Suprapubic skin (tissue), 4 donors: Measurements from ENCODE around the gene GRID2. TPM values are rescaled to one million over a fixed set of nuclear protein-coding genes. Genes with fewer than 3 reads are reported as not detected.

ENCODE experiments used
- DNase-seq, 2 donors: peaks; one replicate each; pipeline ENCODE4 v3.0.0-alpha.2; 2019; ENCODE audit warnings: low spot score in 2 of 2
- H3K27ac ChIP-seq: fragments of 200-600 bp; sonication (generic); one replicate; pipeline ENCODE4 v1.5.1; 2019
- H3K27me3 ChIP-seq: fragments of 200-600 bp; sonication (generic); one replicate; pipeline ENCODE4 v1.5.1; 2019
- H3K36me3 ChIP-seq: fragments of 200-600 bp; sonication (generic); one replicate; pipeline ENCODE4 v1.5.1; 2019
- H3K4me1 ChIP-seq: fragments of 200-600 bp; sonication (generic); one replicate; pipeline ENCODE4 v1.5.1; 2019
- H3K4me3 ChIP-seq: fragments of 200-600 bp; sonication (generic); one replicate; pipeline ENCODE4 v1.5.1; 2019; ENCODE audit warnings: mild to moderate bottlenecking
- H3K9me3 ChIP-seq: fragments of 200-600 bp; sonication (generic); one replicate; pipeline ENCODE4 v1.5.1; 2019
- EP300 ChIP-seq: sonication (generic); formaldehyde crosslinking; IDR thresholded peaks from one replicate; pipeline ENCODE4 v1.6.1; 2017; ENCODE audit warnings: antibody characterized with exemption
- POLR2A ChIP-seq, 2 donors: fragments of 450-650 bp; IDR thresholded peaks; one replicate each; pipeline ENCODE4 v1.6.1; 2017; ENCODE audit warnings: antibody characterized with exemption in 2 of 2, mild to moderate bottlenecking in 2 of 2, moderate library complexity in 2 of 2
- POLR2AphosphoS5 ChIP-seq, 3 donors: sonication (generic); formaldehyde crosslinking; IDR thresholded peaks; one replicate each; pipeline ENCODE4 v1.6.1; 2017; ENCODE audit warnings: antibody characterized with exemption in 3 of 3
- WGBS: methylation state at CpG from one replicate; pipeline ENCODE4 v1.1.5; 2018; 5-methylcytosine and 5-hydroxymethylcytosine counted together
- total RNA-seq, 4 donors: library from RNA; depleted of rRNA; stranded (reverse); fragments of >200 nt; gene quantifications; one replicate each; pipeline ENCODE4 v1.1.0, GENCODE V29; 2016
- TF ChIP-seq, protein P1 (sequence below), 2 donors: fragments of 200-600 bp in 1 of 2; fragments of 450-650 bp in 1 of 2; sonication (generic) in 1 of 2; IDR thresholded peaks; one replicate each; pipeline ENCODE4 v1.5.1; 2016 to 2019; ENCODE audit warnings: antibody characterized with exemption in 2 of 2, mild to moderate bottlenecking in 1 of 2, moderate library complexity in 1 of 2

Gene GRID2
- total RNA-seq, 4 donors from 2014 or later, result not detected

DNA sequence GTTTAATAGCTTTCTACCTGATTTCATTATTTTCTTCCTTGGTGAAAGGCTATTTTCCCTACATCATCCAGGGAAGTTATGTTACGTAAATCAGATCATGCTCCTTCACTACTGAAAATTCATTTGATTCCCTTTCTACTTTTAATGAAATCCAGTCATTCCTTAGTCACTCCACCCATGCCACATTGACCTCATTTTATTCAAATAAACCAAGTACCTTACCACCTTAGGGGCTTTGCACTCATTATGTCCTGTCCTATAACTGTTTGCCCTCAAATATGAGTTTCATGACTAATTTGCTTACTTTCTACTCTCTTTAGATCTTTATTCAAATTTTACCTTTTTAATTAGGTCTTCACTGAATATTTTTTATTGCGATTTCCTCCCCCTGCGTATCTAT, 374.0 kb downstream of the GRID2 start:
- H3K4me3 ChIP-seq, result no peak overlapping the region
- H3K27me3 ChIP-seq, result no peaks in the 10 kb centered on the region
- H3K9me3 ChIP-seq, result no peaks in the 10 kb centered on the region
- H3K27ac ChIP-seq, result no peak overlapping the region
- no peak for DNase-seq
- 91% methylated on average over 3 of the region's 3 CpGs for WGBS
- no peaks in the 10 kb centered on the region for H3K36me3 ChIP-seq
- H3K4me1 ChIP-seq, result no peaks in the 10 kb centered on the region
- TF ChIP-seq, protein P1, sequence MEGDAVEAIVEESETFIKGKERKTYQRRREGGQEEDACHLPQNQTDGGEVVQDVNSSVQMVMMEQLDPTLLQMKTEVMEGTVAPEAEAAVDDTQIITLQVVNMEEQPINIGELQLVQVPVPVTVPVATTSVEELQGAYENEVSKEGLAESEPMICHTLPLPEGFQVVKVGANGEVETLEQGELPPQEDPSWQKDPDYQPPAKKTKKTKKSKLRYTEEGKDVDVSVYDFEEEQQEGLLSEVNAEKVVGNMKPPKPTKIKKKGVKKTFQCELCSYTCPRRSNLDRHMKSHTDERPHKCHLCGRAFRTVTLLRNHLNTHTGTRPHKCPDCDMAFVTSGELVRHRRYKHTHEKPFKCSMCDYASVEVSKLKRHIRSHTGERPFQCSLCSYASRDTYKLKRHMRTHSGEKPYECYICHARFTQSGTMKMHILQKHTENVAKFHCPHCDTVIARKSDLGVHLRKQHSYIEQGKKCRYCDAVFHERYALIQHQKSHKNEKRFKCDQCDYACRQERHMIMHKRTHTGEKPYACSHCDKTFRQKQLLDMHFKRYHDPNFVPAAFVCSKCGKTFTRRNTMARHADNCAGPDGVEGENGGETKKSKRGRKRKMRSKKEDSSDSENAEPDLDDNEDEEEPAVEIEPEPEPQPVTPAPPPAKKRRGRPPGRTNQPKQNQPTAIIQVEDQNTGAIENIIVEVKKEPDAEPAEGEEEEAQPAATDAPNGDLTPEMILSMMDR (IDR thresholded peaks at IDR 0.05), result no peak
- TF ChIP-seq POLR2A (IDR thresholded peaks at IDR 0.05) (no peak), EP300 (no peak), POLR2AphosphoS5 (IDR thresholded peaks at IDR 0.05) (no peak)

DNA sequence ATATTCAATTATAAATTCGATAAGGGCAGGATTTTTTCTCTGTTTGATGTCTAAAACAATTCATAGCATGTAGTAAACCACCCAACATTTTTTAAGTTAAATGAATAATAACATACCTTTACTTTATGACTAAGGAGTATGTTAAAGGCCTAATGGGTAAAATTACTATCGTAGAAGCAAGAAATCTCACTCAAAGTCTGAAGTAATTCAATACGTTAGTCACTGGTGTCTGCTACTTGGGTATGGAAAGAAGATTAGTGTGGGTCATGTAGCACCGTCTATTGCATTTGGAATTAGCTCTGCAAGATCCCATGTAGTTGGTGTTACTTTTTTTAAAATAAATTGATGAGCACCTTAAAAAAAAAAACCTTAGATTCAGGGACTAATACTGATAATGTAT, 374.5 kb downstream of the GRID2 start:
- Histone ChIP-seq H3K9me3 (no peaks in the 10 kb centered on the region), H3K27ac (no peak overlapping the region), H3K4me3 (no peak overlapping the region), H3K36me3 (no peaks in the 10 kb centered on the region), H3K4me1 (no peaks in the 10 kb centered on the region), H3K27me3 (no peaks in the 10 kb centered on the region)
- DNase-seq, result no peak
- no peak for TF ChIP-seq EP300
- no peak for TF ChIP-seq POLR2A (IDR thresholded peaks at IDR 0.05)
- no peak for TF ChIP-seq POLR2AphosphoS5 (IDR thresholded peaks at IDR 0.05)
- TF ChIP-seq, protein P1 (IDR thresholded peaks at IDR 0.05), result no peak
- WGBS, result 87% methylated on average over 4 of the region's 4 CpGs

DNA sequence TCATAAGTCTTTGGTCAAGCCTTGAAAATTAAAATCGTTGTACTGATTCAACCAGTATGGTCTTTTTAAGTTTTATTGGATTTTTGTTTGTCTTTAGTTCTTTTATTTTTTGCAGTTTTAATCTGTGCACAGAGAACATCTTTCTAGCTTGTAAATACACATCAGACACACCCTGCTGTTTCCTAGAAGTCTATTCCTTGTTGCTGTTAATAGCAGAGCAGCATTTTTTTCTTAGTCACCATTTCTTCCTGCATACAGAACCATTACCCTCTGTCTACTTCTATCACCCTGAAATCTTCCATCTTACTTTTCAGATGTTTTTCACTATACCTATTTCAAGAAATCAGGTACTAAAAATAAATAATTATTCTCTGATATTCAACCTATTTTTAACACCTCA, 375.4 kb downstream of the GRID2 start:
- no peaks in the 10 kb centered on the region for H3K4me1 ChIP-seq
- H3K27ac ChIP-seq, result no peak overlapping the region
- H3K9me3 ChIP-seq, result no peaks in the 10 kb centered on the region
- no peak overlapping the region for H3K4me3 ChIP-seq
- no peak for DNase-seq
- WGBS, result 36% methylated on average over 1 of the region's 1 CpG
- H3K36me3 ChIP-seq, result no peaks in the 10 kb centered on the region
- H3K27me3 ChIP-seq, result no peaks in the 10 kb centered on the region
- no peak for TF ChIP-seq POLR2A (IDR thresholded peaks at IDR 0.05)
- TF ChIP-seq EP300, result no peak
- TF ChIP-seq, protein P1 (IDR thresholded peaks at IDR 0.05), result no peak
- no peak for TF ChIP-seq POLR2AphosphoS5 (IDR thresholded peaks at IDR 0.05)

DNA sequence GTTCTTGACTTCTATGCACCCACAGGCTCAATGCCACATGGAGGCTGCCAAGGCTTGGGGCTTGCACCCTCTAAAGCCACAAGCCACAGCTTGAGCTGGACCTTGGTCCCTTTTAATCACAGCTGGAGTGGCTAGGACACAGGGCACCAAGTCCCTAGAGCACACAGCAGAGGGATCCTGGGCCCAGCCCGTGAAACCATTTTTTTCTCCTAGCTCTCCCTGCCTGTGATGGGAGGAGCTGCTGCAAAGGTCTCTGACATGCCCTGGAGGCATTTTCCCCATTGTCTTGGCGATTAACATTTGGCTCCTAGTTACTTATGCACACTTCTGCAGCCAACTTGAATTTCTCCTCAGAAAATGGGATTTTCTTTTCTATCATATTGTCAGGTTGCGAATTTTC, 410.9 kb downstream of the GRID2 start:
- no peak overlapping the region for H3K27ac ChIP-seq
- no peaks in the 10 kb centered on the region for H3K36me3 ChIP-seq
- no peaks in the 10 kb centered on the region for H3K4me1 ChIP-seq
- no peak overlapping the region for H3K4me3 ChIP-seq
- DNase-seq, result no peak
- no peaks in the 10 kb centered on the region for H3K9me3 ChIP-seq
- TF ChIP-seq POLR2AphosphoS5 (IDR thresholded peaks at IDR 0.05) (no peak), EP300 (no peak), POLR2A (IDR thresholded peaks at IDR 0.05) (no peak)
- TF ChIP-seq, protein P1 (IDR thresholded peaks at IDR 0.05), result no peak
- no peaks in the 10 kb centered on the region for H3K27me3 ChIP-seq
- 81% methylated on average over 3 of the region's 3 CpGs for WGBS

DNA sequence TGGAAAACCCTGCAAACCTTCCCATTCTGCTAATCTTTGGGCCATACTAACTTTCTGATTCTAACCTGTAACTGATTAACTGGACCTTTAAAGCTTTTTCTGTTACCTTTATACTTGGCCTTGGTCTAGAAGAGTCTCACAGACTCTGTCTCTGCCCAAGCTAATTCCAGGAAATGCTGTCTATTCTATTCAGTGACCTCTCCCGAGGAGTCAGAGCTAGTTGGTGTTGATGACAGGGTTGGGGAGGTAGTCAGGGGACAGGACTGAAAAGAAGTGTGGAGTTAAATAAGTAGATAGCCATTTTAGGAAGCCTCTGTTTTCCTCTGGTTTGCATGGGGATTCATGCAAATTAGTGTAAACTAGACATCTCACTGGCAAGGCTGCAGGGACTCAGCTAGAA, 429.5 kb downstream of the GRID2 start:
- no peak overlapping the region for H3K4me3 ChIP-seq
- TF ChIP-seq POLR2A (IDR thresholded peaks at IDR 0.05), result no peak

DNA sequence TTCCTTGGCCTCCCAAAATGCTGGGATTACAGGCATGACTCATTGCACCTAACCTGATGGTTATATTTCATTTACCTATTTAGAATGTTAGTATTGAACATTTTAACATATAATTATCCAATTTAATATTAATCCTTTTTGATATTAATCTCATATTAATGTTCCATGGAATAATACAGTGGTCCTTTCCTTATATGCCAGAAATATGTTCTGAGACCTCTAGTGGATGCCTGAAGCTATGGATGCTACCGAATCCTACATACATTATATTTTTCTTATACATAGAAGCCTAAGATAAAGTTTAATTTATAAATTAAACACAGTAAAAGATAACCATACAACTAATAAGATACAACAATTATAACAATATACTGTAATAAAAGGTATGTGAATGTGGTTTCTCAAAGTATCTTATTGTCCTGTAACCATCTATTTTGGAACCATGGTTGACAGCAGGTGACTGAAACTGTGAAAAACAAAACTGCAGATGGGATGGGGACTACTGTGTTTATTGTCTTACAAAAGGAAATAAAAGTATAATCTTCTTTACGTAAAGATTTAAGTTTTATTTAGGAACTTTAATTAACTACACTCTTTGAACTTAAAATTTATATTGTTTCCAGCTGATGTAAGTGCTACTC, 431.4 kb downstream of the GRID2 start:
- H3K27ac ChIP-seq, result no peak overlapping the region
- no peak for TF ChIP-seq EP300
- no peak for TF ChIP-seq POLR2AphosphoS5 (IDR thresholded peaks at IDR 0.05)
- TF ChIP-seq POLR2A (IDR thresholded peaks at IDR 0.05), result no peak
- TF ChIP-seq, protein P1 (IDR thresholded peaks at IDR 0.05), result no peak
- DNase-seq, result no peak
- 85% methylated on average over 2 of the region's 2 CpGs for WGBS
- no peaks in the 10 kb centered on the region for H3K4me1 ChIP-seq
- no peaks in the 10 kb centered on the region for H3K36me3 ChIP-seq
- H3K27me3 ChIP-seq, result no peaks in the 10 kb centered on the region
- H3K4me3 ChIP-seq, result no peak overlapping the region
- H3K9me3 ChIP-seq, result no peaks in the 10 kb centered on the region

More for the DNA sequence above, 429.5 kb downstream of the GRID2 start:
- WGBS, result 59% methylated on average over 1 of the region's 1 CpG
- Histone ChIP-seq H3K27ac (no peak overlapping the region), H3K4me1 (no peaks in the 10 kb centered on the region), H3K27me3 (no peaks in the 10 kb centered on the region), H3K36me3 (no peaks in the 10 kb centered on the region), H3K9me3 (no peaks in the 10 kb centered on the region)
- DNase-seq, result no peak
